Activated CD8-positive, alpha-beta memory T cell treated with anti-CD3 and anti-CD28 coated beads, Interleukin-2, amount 10 ng/mL, durations not matched to agents 7 days and 5 days (primary cell): ENCODE measurements around the gene GPC6. TPM values are rescaled to one million over a fixed set of nuclear protein-coding genes. Genes with fewer than 3 reads are reported as not detected.
"Not testable (repeated sequence)": the region's sequence is repeated elsewhere in the genome, so short reads cannot be mapped to it uniquely, and the experiment has no call there.

Source experiments
- ATAC-seq: fragments of 150-1000 bp; cut with Tn5 transposase; one replicate; pipeline ENCODE4 v1.10.0; 2021; ENCODE audit warnings: moderate library complexity
- CTCF ChIA-PET: fragments of 350-600 bp; sonication (Branson Sonifier 250); formaldehyde crosslinking; loops from one replicate; lab custom pipeline; 2021; ENCODE audit warnings: antibody characterized with exemption; lab: Charles Lee
- DNase-seq: peaks from one replicate; pipeline ENCODE4 v3.0.0-alpha.2; 2020
- H3K27ac Mint-ChIP-seq: one replicate; pipeline ENCODE4 v1.8.0; 2021; ENCODE audit warnings: mild to moderate bottlenecking, mixed read lengths
- H3K27me3 Mint-ChIP-seq: one replicate; pipeline ENCODE4 v1.8.0; 2021; ENCODE audit warnings: mixed read lengths
- H3K36me3 Mint-ChIP-seq: one replicate; pipeline ENCODE4 v1.8.0; 2021; ENCODE audit warnings: mild to moderate bottlenecking, mixed read lengths
- H3K4me1 Mint-ChIP-seq: one replicate; pipeline ENCODE4 v1.8.0; 2021; ENCODE audit warnings: mixed read lengths
- H3K4me3 Mint-ChIP-seq: one replicate; pipeline ENCODE4 v1.8.0; 2021; ENCODE audit warnings: mild to moderate bottlenecking, moderate library complexity, mixed read lengths
- H3K9me3 Mint-ChIP-seq: one replicate; pipeline ENCODE4 v1.8.0; 2022; ENCODE audit warnings: low read depth, mixed read lengths
- total RNA-seq, 2 experiments: library from RNA; stranded (reverse); gene quantifications; one replicate each; pipeline ENCODE4 v1.2.3, GENCODE V29; 2021

The GPC6 gene
- not detected for total RNA-seq

- Mint-ChIP-seq H3K36me3 (peaks cover 2% of the 10 kb centered on the region), H3K27ac (peak within 1 kb of the TSS; percentile 52), H3K9me3 (no peaks in the 10 kb centered on the region), H3K27me3 (peaks cover 50% of the 10 kb centered on the region), H3K4me1 (no peaks in the 10 kb centered on the region), H3K4me3 (no peak within 1 kb of the TSS)
- ATAC-seq (no peak), DNase-seq (no peak)
- CTCF ChIA-PET = no interaction called here
These were observed at the start of gene GPC6 for GRCh38 chr13:93226623-93227279. Gene GPC6, plus strand, starts transcription at chr13:93226807.

- Mint-ChIP-seq H3K4me1 (no peaks in the 10 kb centered on the region), H3K27me3 (no peaks in the 10 kb centered on the region), H3K27ac (no peak overlapping the region), H3K9me3 (peaks cover 4% of the 10 kb centered on the region), H3K36me3 (no peaks in the 10 kb centered on the region), H3K4me3 (no peak overlapping the region)
- ATAC-seq (no peak), DNase-seq (no peak)
- CTCF ChIA-PET = no interaction called here
These were observed 46.1 kb upstream of the GPC6 start for GRCh38 chr13:93180356-93180969.

GRCh38 chr13:93182406-93182805, 44.2 kb upstream of the GPC6 start:
- Mint-ChIP-seq H3K9me3 (no peaks in the 10 kb centered on the region), H3K27me3 (no peaks in the 10 kb centered on the region), H3K27ac (no peak overlapping the region), H3K36me3 (no peaks in the 10 kb centered on the region), H3K4me1 (no peaks in the 10 kb centered on the region), H3K4me3 (no peak overlapping the region)
- DNase-seq (no peak), ATAC-seq (no peak)
- CTCF ChIA-PET = no interaction called here

GRCh38 chr13:93183302-93183701, 43.3 kb upstream of the GPC6 start:
- H3K36me3 Mint-ChIP-seq = no peaks in the 10 kb centered on the region
- no peak overlapping the region for H3K4me3 Mint-ChIP-seq
- H3K27ac Mint-ChIP-seq = no peak overlapping the region
- no peaks in the 10 kb centered on the region for H3K27me3 Mint-ChIP-seq
- CTCF ChIA-PET = no interaction called here
- DNase-seq (no peak), ATAC-seq (no peak)
- no peaks in the 10 kb centered on the region for H3K9me3 Mint-ChIP-seq
- H3K4me1 Mint-ChIP-seq = no peaks in the 10 kb centered on the region

- DNase-seq (no peak), ATAC-seq (no peak)
- Mint-ChIP-seq H3K9me3 (peaks cover 3% of the 10 kb centered on the region), H3K4me1 (no peaks in the 10 kb centered on the region), H3K4me3 (no peak overlapping the region), H3K27ac (no peak overlapping the region), H3K27me3 (no peaks in the 10 kb centered on the region), H3K36me3 (no peaks in the 10 kb centered on the region)
- CTCF ChIA-PET = interaction anchor here (0.9 kb wide), 1 partner anchor 19 kb away, joined by 3 read pairs; no protein-coding TSS in a partner anchor
These were observed 36.6 kb upstream of the GPC6 start for GRCh38 chr13:93190006-93190405.

GRCh38 chr13:93193682-93194081, 32.9 kb upstream of the GPC6 start:
- CTCF ChIA-PET = no interaction called here
- Mint-ChIP-seq H3K27me3 (no peaks in the 10 kb centered on the region), H3K27ac (no peak overlapping the region), H3K4me1 (no peaks in the 10 kb centered on the region), H3K9me3 (peaks cover 5% of the 10 kb centered on the region), H3K36me3 (no peaks in the 10 kb centered on the region), H3K4me3 (no peak overlapping the region)
- ATAC-seq (no peak), DNase-seq (no peak)

- DNase-seq (no peak), ATAC-seq (no peak)
- Mint-ChIP-seq H3K27ac (no peak overlapping the region), H3K36me3 (no peaks in the 10 kb centered on the region), H3K4me1 (no peaks in the 10 kb centered on the region), H3K4me3 (no peak overlapping the region), H3K9me3 (peaks cover 3% of the 10 kb centered on the region), H3K27me3 (no peaks in the 10 kb centered on the region)
- CTCF ChIA-PET = no interaction called here
These were observed 26.8 kb upstream of the GPC6 start for GRCh38 chr13:93199856-93200255.

- DNase-seq (no peak), ATAC-seq (no peak)
- CTCF ChIA-PET = no interaction called here
- Mint-ChIP-seq H3K4me1 (no peaks in the 10 kb centered on the region), H3K27ac (no peak overlapping the region), H3K27me3 (no peaks in the 10 kb centered on the region), H3K4me3 (no peak overlapping the region), H3K9me3 (peaks cover 2% of the 10 kb centered on the region), H3K36me3 (no peaks in the 10 kb centered on the region)
These were observed 26.0 kb upstream of the GPC6 start for GRCh38 chr13:93200626-93201025.

GRCh38 chr13:93201992-93202558, 24.5 kb upstream of the GPC6 start:
- ATAC-seq (no peak), DNase-seq (no peak)
- Mint-ChIP-seq H3K36me3 (no peaks in the 10 kb centered on the region), H3K27ac (no peak overlapping the region), H3K4me1 (no peaks in the 10 kb centered on the region), H3K9me3 (peaks cover 2% of the 10 kb centered on the region), H3K4me3 (no peak overlapping the region), H3K27me3 (no peaks in the 10 kb centered on the region)
- CTCF ChIA-PET = no interaction called here

- H3K9me3 Mint-ChIP-seq, H3K27me3 Mint-ChIP-seq, DNase-seq, H3K4me3 Mint-ChIP-seq, H3K36me3 Mint-ChIP-seq, H3K4me1 Mint-ChIP-seq, ATAC-seq, CTCF ChIA-PET, H3K27ac Mint-ChIP-seq: not testable (repeated sequence)
These were observed 19.7 kb upstream of the GPC6 start for GRCh38 chr13:93206778-93207392.

GRCh38 chr13:93216122-93216521, 10.5 kb upstream of the GPC6 start:
- no peaks in the 10 kb centered on the region for H3K36me3 Mint-ChIP-seq
- no peak overlapping the region for H3K27ac Mint-ChIP-seq
- H3K9me3 Mint-ChIP-seq = peaks cover 2% of the 10 kb centered on the region
- CTCF ChIA-PET = no interaction called here
- no peaks in the 10 kb centered on the region for H3K27me3 Mint-ChIP-seq
- no peaks in the 10 kb centered on the region for H3K4me1 Mint-ChIP-seq
- no peak overlapping the region for H3K4me3 Mint-ChIP-seq
- no peak for ATAC-seq
- DNase-seq = no peak

GRCh38 chr13:93217721-93218261, 8.8 kb upstream of the GPC6 start:
- H3K27me3 Mint-ChIP-seq = no peaks in the 10 kb centered on the region
- CTCF ChIA-PET = no interaction called here
- H3K4me1 Mint-ChIP-seq = no peaks in the 10 kb centered on the region
- ATAC-seq (no peak), DNase-seq (no peak)
- H3K27ac Mint-ChIP-seq = no peak overlapping the region
- H3K4me3 Mint-ChIP-seq = no peak overlapping the region
- H3K36me3 Mint-ChIP-seq = no peaks in the 10 kb centered on the region
- peaks cover 2% of the 10 kb centered on the region for H3K9me3 Mint-ChIP-seq

GRCh38 chr13:93218583-93218982, 8.0 kb upstream of the GPC6 start:
- peaks cover under 1% of the 10 kb centered on the region for H3K9me3 Mint-ChIP-seq
- no peak overlapping the region for H3K4me3 Mint-ChIP-seq
- DNase-seq = no peak
- CTCF ChIA-PET = no interaction called here
- H3K27me3 Mint-ChIP-seq = no peaks in the 10 kb centered on the region
- no peak overlapping the region for H3K27ac Mint-ChIP-seq
- no peak for ATAC-seq
- H3K36me3 Mint-ChIP-seq = no peaks in the 10 kb centered on the region
- no peaks in the 10 kb centered on the region for H3K4me1 Mint-ChIP-seq

- peaks cover 3% of the 10 kb centered on the region for H3K27me3 Mint-ChIP-seq
- no peak overlapping the region for H3K27ac Mint-ChIP-seq
- H3K36me3 Mint-ChIP-seq = no peaks in the 10 kb centered on the region
- no peak for DNase-seq
- no peak for ATAC-seq
- no peaks in the 10 kb centered on the region for H3K4me1 Mint-ChIP-seq
- no peaks in the 10 kb centered on the region for H3K9me3 Mint-ChIP-seq
- CTCF ChIA-PET = no interaction called here
- H3K4me3 Mint-ChIP-seq = no peak overlapping the region
These were observed 6.5 kb upstream of the GPC6 start for GRCh38 chr13:93220073-93220472.
